Left colon (tissue), 2 donors: Measurements from ENCODE around the gene IL5. TPM values are rescaled to one million over a fixed set of nuclear protein-coding genes. Genes with fewer than 3 reads are reported as not detected.

Experiments
- total RNA-seq, 2 donors: library from RNA; stranded (reverse); fragmentation: NEBNext Ultra II Directional; extraction: Animal tissue kit (Norgen Biotek cat#: 25700); gene quantifications; one replicate each; pipeline ENCODE4 v1.2.1, GENCODE V29; 2021
- donor health status: DM: no; HTN: no; CAD: no.
- donor health status: DM: yes; HTN: yes; CAD: no.

IL5 gene
- total RNA-seq, 2 donors from 2014 or later: not detected

Other genes starting within 250 kb of the IL5 start
- 1 to 10 TPM; 3.8 to 7.3 TPM for gene SLC22A4, start 249.1 kb downstream of the IL5 start, total RNA-seq
- gene SLC22A5, start 173.8 kb downstream of the IL5 start, total RNA-seq: 10 to 100 TPM; 35.2 to 59.3 TPM
- gene IRF1, start 52.7 kb downstream of the IL5 start, total RNA-seq: 100 to 1,000 TPM in 1 of 2 donors, 10 to 100 TPM in 1; 97.7 to 126 TPM
- gene RAD50, start 13.5 kb upstream of the IL5 start, total RNA-seq: 10 to 100 TPM; 35.9 to 36.3 TPM
- not detected for gene IL13, start 114.7 kb upstream of the IL5 start, total RNA-seq
- not detected for gene IL4, start 130.5 kb upstream of the IL5 start, total RNA-seq
- 1 to 10 TPM; 3.9 to 6.1 TPM for gene KIF3A, start 194.0 kb upstream of the IL5 start, total RNA-seq
- gene CCNI2, start 203.9 kb upstream of the IL5 start, total RNA-seq: 10 to 100 TPM; 11.4 to 13.4 TPM
- gene SEPTIN8, start 233.7 kb upstream of the IL5 start, total RNA-seq: 10 to 100 TPM; 58.7 to 59.6 TPM